Smooth muscle cell (in vitro differentiated cells): Measurements from ENCODE around the gene PTF1A. TPM values are rescaled to one million over a fixed set of nuclear protein-coding genes. Genes with fewer than 3 reads are reported as not detected.

Source experiments
- DNase-seq: peaks from one replicate; lab custom pipeline; 2025; ENCODE audit not compliant: unreplicated experiment; lab: John Stamatoyannopoulos, UW
- H2AFZ ChIP-seq: fragments of 200-600 bp; sonication (generic); 2 replicates; pipeline ENCODE4 v1.6.0; 2016; ENCODE audit warnings: antibody characterized with exemption, low read depth, mild to moderate bottlenecking
- H3F3A ChIP-seq: fragments of 200-600 bp; sonication (generic); 2 replicates; pipeline ENCODE4 v1.6.0; 2017; ENCODE audit warnings: antibody characterized with exemption, low read depth
- H3K27ac ChIP-seq: fragments of 200-600 bp; sonication (generic); 2 replicates; pipeline ENCODE4 v1.5.1; 2016; ENCODE audit warnings: low read depth, mild to moderate bottlenecking
- H3K27me3 ChIP-seq: fragments of 200-600 bp; sonication (generic); 2 replicates; pipeline ENCODE4 v1.6.1; 2016; ENCODE audit warnings: low read depth, mild to moderate bottlenecking
- H3K36me3 ChIP-seq: fragments of 200-600 bp; sonication (generic); 2 replicates; pipeline ENCODE4 v1.5.1; 2016; ENCODE audit warnings: low read depth
- H3K4me1 ChIP-seq: fragments of 200-600 bp; sonication (generic); 2 replicates; pipeline ENCODE4 v1.5.1; 2016; ENCODE audit warnings: low read depth
- H3K4me2 ChIP-seq: fragments of 200-600 bp; sonication (generic); 2 replicates; pipeline ENCODE4 v1.6.0; 2016; ENCODE audit warnings: mild to moderate bottlenecking
- H3K4me3 ChIP-seq: fragments of 200-600 bp; sonication (generic); 2 replicates; pipeline ENCODE4 v1.5.1; 2016; ENCODE audit warnings: mild to moderate bottlenecking
- H3K79me2 ChIP-seq: fragments of 200-600 bp; sonication (generic); 2 replicates; pipeline ENCODE4 v1.6.0; 2016; ENCODE audit warnings: low read depth, mild to moderate bottlenecking
- H3K9ac ChIP-seq: fragments of 200-600 bp; sonication (generic); 2 replicates; pipeline ENCODE4 v1.6.0; 2016; ENCODE audit warnings: low read depth
- H3K9me3 ChIP-seq: fragments of 200-600 bp; sonication (generic); replicated peaks from 2 replicates; pipeline ENCODE4 v1.5.1; 2016; ENCODE audit warnings: low read depth
- H4K20me1 ChIP-seq: fragments of 200-600 bp; sonication (generic); 2 replicates; pipeline ENCODE4 v1.6.0; 2016; ENCODE audit warnings: low read depth
- WGBS: methylation state at CpG from one replicate; pipeline ENCODE4 v1.1.7; 2016; ENCODE audit warnings: low lambda C conversion rate; 5-methylcytosine and 5-hydroxymethylcytosine counted together
- polyA plus RNA-seq: library from polyadenylated mRNA; unstranded; fragments of >200 nt; fragmentation: Nextera tagmentation; extraction: Ambion mirVana; gene quantifications from 2 replicates; pipeline ENCODE4 v1.2.1, GENCODE V29; 2016
- total RNA-seq: library from RNA; depleted of rRNA; stranded (reverse); fragments of >200 nt; gene quantifications from 2 replicates; pipeline ENCODE4 v1.2.3, GENCODE V29; 2014
- TF ChIP-seq, protein P1 (sequence below): fragments of 200-600 bp; sonication (generic); IDR thresholded peaks from 2 replicates; pipeline ENCODE4 v1.5.1; 2017; ENCODE audit warnings: borderline replicate concordance, mild to moderate bottlenecking, antibody characterized with exemption; ENCODE audit not compliant: insufficient read depth, poor library complexity, severe bottlenecking

The PTF1A gene
- total and polyA plus RNA-seq, 2 experiments from 2014 or later = 0.17 TPM; not detected in 1

GRCh38 chr10:23194966-23195845 lies 3.1 kb downstream of the PTF1A start:
- Histone ChIP-seq H3K4me1 (peaks cover 17% of the 10 kb centered on the region), H3K27me3 (peaks cover 99% of the 10 kb centered on the region), H3K9me3 (no peaks in the 10 kb centered on the region), H3K36me3 (no peaks in the 10 kb centered on the region), H3K27ac (no peak overlapping the region), H3K9ac (no peak overlapping the region), H4K20me1 (no peaks in the 10 kb centered on the region), H3K4me3 (no peak overlapping the region), H3K4me2 (peak overlapping the region; percentile 61), H3K79me2 (no peaks in the 10 kb centered on the region), H3F3A (no peaks in the 10 kb centered on the region), H2AFZ (no peak overlapping the region)
- no peak for DNase-seq
- TF ChIP-seq, protein P1, sequence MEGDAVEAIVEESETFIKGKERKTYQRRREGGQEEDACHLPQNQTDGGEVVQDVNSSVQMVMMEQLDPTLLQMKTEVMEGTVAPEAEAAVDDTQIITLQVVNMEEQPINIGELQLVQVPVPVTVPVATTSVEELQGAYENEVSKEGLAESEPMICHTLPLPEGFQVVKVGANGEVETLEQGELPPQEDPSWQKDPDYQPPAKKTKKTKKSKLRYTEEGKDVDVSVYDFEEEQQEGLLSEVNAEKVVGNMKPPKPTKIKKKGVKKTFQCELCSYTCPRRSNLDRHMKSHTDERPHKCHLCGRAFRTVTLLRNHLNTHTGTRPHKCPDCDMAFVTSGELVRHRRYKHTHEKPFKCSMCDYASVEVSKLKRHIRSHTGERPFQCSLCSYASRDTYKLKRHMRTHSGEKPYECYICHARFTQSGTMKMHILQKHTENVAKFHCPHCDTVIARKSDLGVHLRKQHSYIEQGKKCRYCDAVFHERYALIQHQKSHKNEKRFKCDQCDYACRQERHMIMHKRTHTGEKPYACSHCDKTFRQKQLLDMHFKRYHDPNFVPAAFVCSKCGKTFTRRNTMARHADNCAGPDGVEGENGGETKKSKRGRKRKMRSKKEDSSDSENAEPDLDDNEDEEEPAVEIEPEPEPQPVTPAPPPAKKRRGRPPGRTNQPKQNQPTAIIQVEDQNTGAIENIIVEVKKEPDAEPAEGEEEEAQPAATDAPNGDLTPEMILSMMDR = no peak
- 10% methylated on average over 65 of the region's 70 CpGs for WGBS

DNA sequence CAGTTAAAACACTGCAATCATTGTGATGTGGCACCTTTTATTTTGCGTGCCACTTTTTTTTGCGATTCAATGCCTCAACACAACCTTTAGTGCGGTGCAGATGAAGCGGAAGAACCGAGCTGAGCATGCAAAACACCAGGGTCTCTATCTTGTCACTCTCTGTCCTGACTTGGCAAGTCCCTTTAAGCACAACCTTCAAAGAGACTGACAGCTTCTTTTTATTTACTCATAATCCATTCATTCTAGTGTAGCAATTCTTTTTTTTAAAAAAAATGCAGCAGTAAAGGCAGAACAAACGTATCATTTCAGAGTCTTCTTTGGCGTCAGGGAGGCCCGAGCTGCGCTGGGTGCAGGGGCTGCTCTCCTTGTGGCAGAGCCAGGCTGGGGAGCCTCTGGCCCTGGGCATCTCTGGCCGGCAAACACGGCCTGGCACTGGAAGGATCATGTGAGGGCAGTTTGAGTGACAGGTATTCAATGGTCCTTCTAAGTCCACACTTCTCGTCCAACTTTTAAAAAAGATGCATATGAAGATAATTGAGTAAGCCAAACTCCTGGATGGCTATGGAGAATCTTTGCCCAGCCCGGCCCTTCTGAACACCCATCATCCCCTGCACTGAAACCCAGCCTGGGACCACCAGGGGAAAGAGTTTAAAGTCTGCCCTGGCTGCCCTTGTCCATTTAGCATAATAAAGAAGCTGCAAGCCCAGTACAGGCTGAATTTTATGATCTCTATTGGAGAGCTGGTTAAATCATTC lies 3.9 kb downstream of the PTF1A start:
- Histone ChIP-seq H2AFZ (no peak overlapping the region), H3K9ac (no peak overlapping the region), H3K36me3 (no peaks in the 10 kb centered on the region), H3K4me1 (peaks cover 17% of the 10 kb centered on the region), H3F3A (no peaks in the 10 kb centered on the region), H4K20me1 (no peaks in the 10 kb centered on the region), H3K79me2 (no peaks in the 10 kb centered on the region), H3K4me3 (no peak overlapping the region), H3K27me3 (peaks cover 99% of the 10 kb centered on the region), H3K4me2 (no peak overlapping the region), H3K9me3 (no peaks in the 10 kb centered on the region), H3K27ac (no peak overlapping the region)
- no peak for DNase-seq
- 17% methylated on average over 13 of the region's 13 CpGs for WGBS
- TF ChIP-seq, protein P1 = no peak

- Histone ChIP-seq H3K4me2 (no peak overlapping the region), H4K20me1 (no peaks in the 10 kb centered on the region), H2AFZ (no peak overlapping the region), H3K27ac (no peak overlapping the region), H3K79me2 (no peaks in the 10 kb centered on the region), H3K36me3 (no peaks in the 10 kb centered on the region), H3K4me3 (no peak overlapping the region), H3K9me3 (no peaks in the 10 kb centered on the region), H3K27me3 (peaks cover 99% of the 10 kb centered on the region), H3K4me1 (peaks cover 10% of the 10 kb centered on the region), H3K9ac (no peak overlapping the region), H3F3A (no peaks in the 10 kb centered on the region)
- DNase-seq = no peak
- TF ChIP-seq, protein P1 = no peak
- WGBS = 35% methylated on average over 3 of the region's 3 CpGs
Measured at GRCh38 chr10:23196915-23197314, 4.8 kb downstream of the PTF1A start.
